ENCODE results near the gene RGS2.

Gene RGS2

DNA sequence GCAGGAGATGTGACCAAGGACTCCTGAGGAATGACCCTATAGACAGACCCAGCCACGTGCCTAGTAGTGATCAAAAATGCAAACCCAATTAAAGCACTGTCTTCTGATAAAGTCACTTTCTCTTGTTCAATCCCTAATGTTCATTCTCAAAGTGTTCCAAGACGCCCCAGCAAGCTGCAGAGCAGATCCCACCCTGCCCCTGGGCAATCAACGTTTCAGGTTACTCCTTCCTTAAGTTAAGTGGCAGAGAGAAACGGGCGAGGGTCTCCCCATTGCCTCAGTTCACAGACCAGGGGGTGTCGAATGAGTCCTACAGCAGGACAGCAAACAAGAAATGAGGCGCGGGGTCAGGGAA lies 699 bp upstream of the RGS2 start:
- H3K27ac ChIP-seq, result peak overlapping the region; percentile 64
- TF ChIP-seq, protein P1, sequence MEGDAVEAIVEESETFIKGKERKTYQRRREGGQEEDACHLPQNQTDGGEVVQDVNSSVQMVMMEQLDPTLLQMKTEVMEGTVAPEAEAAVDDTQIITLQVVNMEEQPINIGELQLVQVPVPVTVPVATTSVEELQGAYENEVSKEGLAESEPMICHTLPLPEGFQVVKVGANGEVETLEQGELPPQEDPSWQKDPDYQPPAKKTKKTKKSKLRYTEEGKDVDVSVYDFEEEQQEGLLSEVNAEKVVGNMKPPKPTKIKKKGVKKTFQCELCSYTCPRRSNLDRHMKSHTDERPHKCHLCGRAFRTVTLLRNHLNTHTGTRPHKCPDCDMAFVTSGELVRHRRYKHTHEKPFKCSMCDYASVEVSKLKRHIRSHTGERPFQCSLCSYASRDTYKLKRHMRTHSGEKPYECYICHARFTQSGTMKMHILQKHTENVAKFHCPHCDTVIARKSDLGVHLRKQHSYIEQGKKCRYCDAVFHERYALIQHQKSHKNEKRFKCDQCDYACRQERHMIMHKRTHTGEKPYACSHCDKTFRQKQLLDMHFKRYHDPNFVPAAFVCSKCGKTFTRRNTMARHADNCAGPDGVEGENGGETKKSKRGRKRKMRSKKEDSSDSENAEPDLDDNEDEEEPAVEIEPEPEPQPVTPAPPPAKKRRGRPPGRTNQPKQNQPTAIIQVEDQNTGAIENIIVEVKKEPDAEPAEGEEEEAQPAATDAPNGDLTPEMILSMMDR (conservative IDR thresholded peaks at IDR 0.05; ENCODE audit: low read depth), result no peak
- POLR2A ChIA-PET (ENCODE audit: low non-redundant PET), result interaction anchor here (0.6 kb wide), 1 partner anchor 26 kb away, joined by 9 read pairs; no protein-coding TSS in a partner anchor

GRCh38 chr1:192809307-192810252 lies 741 bp downstream of the RGS2 start:
- CTCF ChIA-PET, result interaction anchor here (0.5 to 4.6 kb wide), 10 partner anchors 50 to 546 kb away, joined by 3 to 28 read pairs (median 4); no protein-coding TSS in a partner anchor
- TF ChIP-seq, protein P1 (conservative IDR thresholded peaks at IDR 0.05; ENCODE audit: low read depth), result no peak
- peak overlapping the region; percentile 64 for H3K27ac ChIP-seq
- peak; percentile 38 for DNase-seq (ENCODE audit: low spot score)
- POLR2A ChIA-PET (ENCODE audit: low non-redundant PET), result no interaction called here

More for the DNA sequence above, 699 bp upstream of the RGS2 start:
- CTCF ChIA-PET, result interaction anchor here (0.9 to 4.6 kb wide), 4 partner anchors 61 to 224 kb away, joined by 3 to 28 read pairs (median 4); no protein-coding TSS in a partner anchor
- peak; percentile 11 for DNase-seq (ENCODE audit: low spot score)

GRCh38 chr1:192810253-192810880 lies 1.5 kb downstream of the RGS2 start:
- no peak overlapping the region for H3K27ac ChIP-seq
- no peak for DNase-seq (ENCODE audit: low spot score)
- POLR2A ChIA-PET (ENCODE audit: low non-redundant PET), result no interaction called here
- TF ChIP-seq, protein P1 (conservative IDR thresholded peaks at IDR 0.05; ENCODE audit: low read depth), result no peak
- CTCF ChIA-PET, result interaction anchor here (0.6 to 4.6 kb wide), 5 partner anchors 49 to 547 kb away, joined by 3 to 28 read pairs (median 3); no protein-coding TSS in a partner anchor

DNA sequence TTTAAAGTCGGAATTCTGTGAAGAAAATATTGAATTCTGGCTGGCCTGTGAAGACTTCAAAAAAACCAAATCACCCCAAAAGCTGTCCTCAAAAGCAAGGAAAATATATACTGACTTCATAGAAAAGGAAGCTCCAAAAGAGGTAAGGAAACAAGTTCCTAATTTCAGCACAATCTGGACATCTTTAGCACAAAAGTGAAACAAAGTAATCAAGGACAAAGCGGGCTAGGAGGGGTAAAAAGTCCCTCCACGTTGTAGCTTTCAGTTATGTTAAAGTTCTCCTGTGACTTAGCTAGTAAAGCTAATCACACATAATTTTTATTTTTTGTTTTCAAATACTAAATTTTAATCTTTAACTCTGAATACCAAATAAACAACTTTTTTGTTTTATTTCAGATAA lies 2.2 kb downstream of the RGS2 start:
- POLR2A ChIA-PET (ENCODE audit: low non-redundant PET), result no interaction called here
- no peak for DNase-seq (ENCODE audit: low spot score)
- CTCF ChIA-PET, result no interaction called here
- TF ChIP-seq, protein P1 (conservative IDR thresholded peaks at IDR 0.05; ENCODE audit: low read depth), result no peak
- no peak overlapping the region for H3K27ac ChIP-seq

DNA sequence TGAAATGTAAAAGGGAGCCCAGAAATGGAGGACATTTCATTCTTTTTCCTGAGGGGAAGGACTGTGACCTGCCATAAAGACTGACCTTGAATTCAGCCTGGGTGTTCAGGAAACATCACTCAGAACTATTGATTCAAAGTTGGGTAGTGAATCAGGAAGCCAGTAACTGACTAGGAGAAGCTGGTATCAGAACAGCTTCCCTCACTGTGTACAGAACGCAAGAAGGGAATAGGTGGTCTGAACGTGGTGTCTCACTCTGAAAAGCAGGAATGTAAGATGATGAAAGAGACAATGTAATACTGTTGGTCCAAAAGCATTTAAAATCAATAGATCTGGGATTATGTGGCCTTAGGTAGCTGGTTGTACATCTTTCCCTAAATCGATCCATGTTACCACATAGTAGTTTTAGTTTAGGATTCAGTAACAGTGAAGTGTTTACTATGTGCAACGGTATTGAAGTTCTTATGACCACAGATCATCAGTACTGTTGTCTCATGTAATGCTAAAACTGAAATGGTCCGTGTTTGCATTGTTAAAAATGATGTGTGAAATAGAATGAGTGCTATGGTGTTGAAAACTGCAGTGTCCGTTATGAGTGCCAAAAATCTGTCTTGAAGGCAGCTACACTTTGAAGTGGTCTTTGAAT lies 2.9 kb downstream of the RGS2 start:
- ChIA-PET CTCF (interaction anchor here (0.6 to 1.2 kb wide), 2 partner anchors 13 to 208 kb away, joined by 4 to 7 read pairs; no protein-coding TSS in a partner anchor), POLR2A (ENCODE audit: low non-redundant PET) (no interaction called here)
- no peak overlapping the region for H3K27ac ChIP-seq
- TF ChIP-seq, protein P1 (conservative IDR thresholded peaks at IDR 0.05; ENCODE audit: low read depth), result no peak
- no peak for DNase-seq (ENCODE audit: low spot score)

All from RWPE1 (cell line).